ENCODE results near the gene PCDH1.

DNA sequence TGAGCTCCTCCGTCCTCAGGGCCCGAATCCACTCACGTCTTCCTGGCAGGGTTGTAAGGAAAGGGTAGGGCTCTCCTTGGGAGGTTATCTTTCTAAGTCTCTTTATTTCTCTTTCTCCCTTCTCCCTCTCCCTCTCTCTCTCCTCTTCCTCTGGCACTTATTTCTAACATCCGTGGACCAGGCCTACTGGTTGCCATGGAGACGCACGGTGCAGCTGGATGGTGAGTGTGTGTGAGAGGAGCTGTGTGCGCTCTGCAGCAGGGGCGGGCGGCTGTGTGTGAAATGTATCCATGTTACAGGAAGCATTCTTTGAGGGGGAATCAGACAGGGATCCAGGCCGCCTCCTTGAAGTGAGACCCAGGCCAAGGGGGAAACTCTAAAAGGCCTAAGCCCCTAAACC is 32.2 kb downstream of the PCDH1 start:
- TF ChIP-seq, protein P1, sequence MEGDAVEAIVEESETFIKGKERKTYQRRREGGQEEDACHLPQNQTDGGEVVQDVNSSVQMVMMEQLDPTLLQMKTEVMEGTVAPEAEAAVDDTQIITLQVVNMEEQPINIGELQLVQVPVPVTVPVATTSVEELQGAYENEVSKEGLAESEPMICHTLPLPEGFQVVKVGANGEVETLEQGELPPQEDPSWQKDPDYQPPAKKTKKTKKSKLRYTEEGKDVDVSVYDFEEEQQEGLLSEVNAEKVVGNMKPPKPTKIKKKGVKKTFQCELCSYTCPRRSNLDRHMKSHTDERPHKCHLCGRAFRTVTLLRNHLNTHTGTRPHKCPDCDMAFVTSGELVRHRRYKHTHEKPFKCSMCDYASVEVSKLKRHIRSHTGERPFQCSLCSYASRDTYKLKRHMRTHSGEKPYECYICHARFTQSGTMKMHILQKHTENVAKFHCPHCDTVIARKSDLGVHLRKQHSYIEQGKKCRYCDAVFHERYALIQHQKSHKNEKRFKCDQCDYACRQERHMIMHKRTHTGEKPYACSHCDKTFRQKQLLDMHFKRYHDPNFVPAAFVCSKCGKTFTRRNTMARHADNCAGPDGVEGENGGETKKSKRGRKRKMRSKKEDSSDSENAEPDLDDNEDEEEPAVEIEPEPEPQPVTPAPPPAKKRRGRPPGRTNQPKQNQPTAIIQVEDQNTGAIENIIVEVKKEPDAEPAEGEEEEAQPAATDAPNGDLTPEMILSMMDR (IDR thresholded peaks at IDR 0.05) = no peak
- TF ChIP-seq POLR2A (IDR thresholded peaks at IDR 0.05) = no peak
